Measurements from ENCODE around the gene MSX1. TPM values are rescaled to one million over a fixed set of nuclear protein-coding genes. Genes with fewer than 3 reads are reported as not detected.

The MSX1 gene
- polyA plus RNA-seq, 2 of the 4 experiments (the other 2 are of a cell fraction): 2.2 to 2.8 TPM

DNA sequence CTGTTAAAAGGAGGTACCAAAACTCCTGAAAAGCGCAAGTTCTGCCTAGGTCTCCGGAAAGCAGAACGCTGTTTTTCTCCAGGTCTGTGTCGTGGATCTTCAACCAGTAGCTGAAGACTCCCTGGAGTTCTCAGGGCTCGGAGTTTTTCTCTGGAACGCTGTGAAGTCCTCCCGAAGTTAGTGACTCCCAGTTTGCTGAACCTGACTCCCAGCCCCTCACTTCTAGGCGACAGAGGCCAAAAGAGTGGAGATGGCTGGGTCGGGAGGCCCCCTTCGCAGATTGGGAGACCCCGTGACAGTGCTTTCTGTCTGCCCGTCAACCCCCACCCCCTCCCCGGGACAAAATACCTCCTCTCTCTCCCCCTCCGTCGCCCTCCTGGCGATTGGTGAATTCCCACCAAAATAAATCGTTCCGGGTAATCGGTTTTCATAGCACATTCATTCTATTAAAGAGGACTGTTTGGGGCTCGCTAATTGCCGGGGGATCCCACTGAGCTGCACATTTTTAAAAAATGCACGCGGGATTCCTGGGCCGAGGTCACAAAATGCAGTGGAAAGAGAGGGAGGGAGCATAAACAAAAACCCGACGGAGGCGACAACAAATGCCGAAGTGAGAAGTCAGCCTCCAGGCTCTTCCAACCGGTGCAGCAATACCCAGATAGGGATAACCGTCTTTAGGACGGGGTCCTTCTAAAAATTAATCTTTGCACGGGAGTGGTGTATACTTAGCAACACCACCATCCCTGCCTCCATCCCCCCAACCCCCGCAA, 4.0 kb upstream of the MSX1 start (continued):
- no peak for TF ChIP-seq MAZ (IDR thresholded peaks at IDR 0.05; ENCODE audit: borderline replicate concordance, low read depth, low read length)
- TF ChIP-seq RNF2 (IDR thresholded peaks at IDR 0.05; ENCODE audit: borderline replicate concordance, low read depth): no peak
- TF ChIP-seq CHD4 (IDR thresholded peaks at IDR 0.05; ENCODE audit: borderline replicate concordance): no peak
- TF ChIP-seq TP53 (CRISPR knock-in tag; IDR thresholded peaks at IDR 0.05): no peak
- no peak for TF ChIP-seq ZC3H11A (IDR thresholded peaks at IDR 0.05)
- no peak for TF ChIP-seq GATA3 (IDR thresholded peaks at IDR 0.05; ENCODE audit: borderline replicate concordance)
- no peak for TF ChIP-seq PHF8 (IDR thresholded peaks at IDR 0.05; ENCODE audit: borderline replicate concordance, low read depth)
- no peak for TF ChIP-seq TFCP2L1 (CRISPR knock-in tag; IDR thresholded peaks at IDR 0.05)
- TF ChIP-seq NPAS2 (CRISPR knock-in tag; IDR thresholded peaks at IDR 0.05; ENCODE audit: borderline replicate concordance): no peak

- Histone ChIP-seq H3K27ac (peak overlapping the region in 1 of 2 experiments; percentile 63; a peak in 1 of 6 replicates), H3K4me3 (peak overlapping the region; percentile 38), H3K9me3 (no peaks in the 10 kb centered on the region), H3K4me2 (peak overlapping the region; percentile 68), H3K4me1 (no peaks in the 10 kb centered on the region)
- ChIA-PET POLR2A (no interaction called here), CTCF (no interaction called here)
- WGBS (ENCODE audit: missing lambda C conversion rate): 52% methylated on average over 28 of the region's 61 CpGs
- TF ChIP-seq ELK1 (IDR thresholded peaks at IDR 0.05; ENCODE audit: low read depth, low read length) (no peak), POLR2AphosphoS2 (conservative IDR thresholded peaks at IDR 0.05; ENCODE audit: low read length) (no peak), MAZ (IDR thresholded peaks at IDR 0.05; ENCODE audit: borderline replicate concordance, low read depth, low read length) (no peak), ZFP36 (IDR thresholded peaks at IDR 0.05; ENCODE audit: borderline replicate concordance, partially characterized antibody) (no peak), HDAC2 (IDR thresholded peaks at IDR 0.05) (no peak)
- FAIRE-seq (no peak), DNase-seq (ENCODE audit: low read depth in 1 of 2, low spot score in 1 of 2) (no peak), ATAC-seq (no peak)
These were observed 3.1 kb upstream of the MSX1 start for GRCh38 chr4:4856071-4857000.

DNA sequence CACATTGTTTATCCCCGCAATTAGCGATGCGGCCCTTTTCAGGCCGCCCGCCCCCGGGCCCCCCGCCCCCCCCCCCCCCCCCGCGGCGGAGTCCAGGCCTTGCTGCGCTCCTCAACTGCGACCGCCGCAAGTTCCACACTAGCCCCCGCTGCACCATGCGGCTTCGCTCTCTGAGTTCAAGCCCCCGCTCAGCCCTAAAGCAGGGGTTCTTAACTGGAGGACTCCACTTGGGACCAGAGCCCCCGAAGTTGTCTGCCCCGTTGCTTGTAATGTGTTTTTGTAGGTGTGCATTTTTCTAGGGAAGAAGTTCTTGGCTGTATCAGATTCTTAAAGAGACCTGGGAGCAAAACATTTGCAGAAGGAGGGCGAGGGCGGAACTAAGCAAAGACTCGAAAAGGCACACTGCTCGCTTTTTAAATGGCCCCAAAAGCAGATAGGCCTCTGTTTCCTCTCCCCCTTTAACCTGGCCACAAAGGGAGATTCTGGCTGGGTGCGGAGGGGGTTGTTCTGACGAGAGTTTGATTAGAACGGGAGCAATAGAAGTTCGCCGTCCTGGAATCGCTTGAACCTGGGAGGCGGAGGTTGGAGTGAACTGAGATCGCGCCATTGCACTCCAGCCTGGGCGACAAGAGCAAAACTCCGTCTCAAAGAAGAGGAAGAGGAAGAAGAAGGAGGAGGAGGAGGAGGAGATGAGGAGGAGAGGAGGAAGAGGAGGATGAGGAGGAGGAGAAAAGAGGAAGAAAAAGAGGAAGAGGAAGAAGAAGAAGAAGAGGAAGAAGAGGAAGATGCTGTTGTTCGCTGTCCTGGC, 2.3 kb upstream of the MSX1 start:
- TF ChIP-seq, protein P1, sequence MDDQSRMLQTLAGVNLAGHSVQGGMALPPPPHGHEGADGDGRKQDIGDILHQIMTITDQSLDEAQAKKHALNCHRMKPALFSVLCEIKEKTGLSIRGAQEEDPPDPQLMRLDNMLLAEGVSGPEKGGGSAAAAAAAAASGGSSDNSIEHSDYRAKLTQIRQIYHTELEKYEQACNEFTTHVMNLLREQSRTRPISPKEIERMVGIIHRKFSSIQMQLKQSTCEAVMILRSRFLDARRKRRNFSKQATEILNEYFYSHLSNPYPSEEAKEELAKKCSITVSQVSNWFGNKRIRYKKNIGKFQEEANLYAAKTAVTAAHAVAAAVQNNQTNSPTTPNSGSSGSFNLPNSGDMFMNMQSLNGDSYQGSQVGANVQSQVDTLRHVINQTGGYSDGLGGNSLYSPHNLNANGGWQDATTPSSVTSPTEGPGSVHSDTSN (IDR thresholded peaks at IDR 0.05): no peak
- TF ChIP-seq HMGXB4 (CRISPR knock-in tag; IDR thresholded peaks at IDR 0.05; ENCODE audit: borderline replicate concordance): no peak
- no peak for TF ChIP-seq HOXB5 (CRISPR knock-in tag; IDR thresholded peaks at IDR 0.05)
- TF ChIP-seq ATOH8 (CRISPR knock-in tag; IDR thresholded peaks at IDR 0.05; ENCODE audit: low read depth): no peak
- TF ChIP-seq, protein P2, sequence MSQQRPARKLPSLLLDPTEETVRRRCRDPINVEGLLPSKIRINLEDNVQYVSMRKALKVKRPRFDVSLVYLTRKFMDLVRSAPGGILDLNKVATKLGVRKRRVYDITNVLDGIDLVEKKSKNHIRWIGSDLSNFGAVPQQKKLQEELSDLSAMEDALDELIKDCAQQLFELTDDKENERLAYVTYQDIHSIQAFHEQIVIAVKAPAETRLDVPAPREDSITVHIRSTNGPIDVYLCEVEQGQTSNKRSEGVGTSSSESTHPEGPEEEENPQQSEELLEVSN (IDR thresholded peaks at IDR 0.05; ENCODE audit: borderline replicate concordance, low read depth): no peak
- H3K9me3 ChIP-seq: no peaks in the 10 kb centered on the region
- ChIA-PET CTCF (no interaction called here), POLR2A (no interaction called here)
- ATAC-seq (no peak), FAIRE-seq (no peak), DNase-seq (ENCODE audit: low read depth in 1 of 2, low spot score in 1 of 2) (no peak)
- H3K4me1 ChIP-seq: no peaks in the 10 kb centered on the region
- peak overlapping the region; percentile 68 for H3K4me2 ChIP-seq
- no peak overlapping the region; a peak in 1 of 6 replicates for H3K27ac ChIP-seq
- 85% methylated on average over 19 of the region's 36 CpGs for WGBS (ENCODE audit: missing lambda C conversion rate)
- H3K4me3 ChIP-seq: peak overlapping the region; percentile 38; the same call in 2 of the 3 replicates

All from A549 (cell line).